Measurements from ENCODE around the gene ATXN7L3B. TPM values are rescaled to one million over a fixed set of nuclear protein-coding genes. Genes with fewer than 3 reads are reported as not detected.

The ATXN7L3B gene
- total RNA-seq, 1 donor from 2014 or later, result 48.4 TPM

GRCh38 chr12:74563927-74564326 lies 26.3 kb downstream of the ATXN7L3B start:
- Mint-ChIP-seq H3K27me3 (ENCODE audit: unreplicated experiment) (no peaks in the 10 kb centered on the region), H3K36me3 (ENCODE audit: low read depth, unreplicated experiment) (no peaks in the 10 kb centered on the region), H3K4me3 (ENCODE audit: unreplicated experiment) (no peak overlapping the region), H3K27ac (ENCODE audit: unreplicated experiment) (no peak overlapping the region), H3K4me1 (ENCODE audit: unreplicated experiment) (no peaks in the 10 kb centered on the region), H3K9me3 (ENCODE audit: unreplicated experiment) (no peaks in the 10 kb centered on the region)
- no peak for TF ChIP-seq CTCF (IDR thresholded peaks at IDR 0.05; ENCODE audit: unreplicated experiment)
- no peak for DNase-seq (ENCODE audit: low spot score)

GRCh38 chr12:74578486-74578885 lies 40.9 kb downstream of the ATXN7L3B start:
- no peak for DNase-seq (ENCODE audit: low spot score)
- Mint-ChIP-seq H3K27me3 (ENCODE audit: unreplicated experiment) (no peaks in the 10 kb centered on the region), H3K27ac (ENCODE audit: unreplicated experiment) (no peak overlapping the region), H3K36me3 (ENCODE audit: low read depth, unreplicated experiment) (no peaks in the 10 kb centered on the region), H3K9me3 (ENCODE audit: unreplicated experiment) (no peaks in the 10 kb centered on the region), H3K4me1 (ENCODE audit: unreplicated experiment) (peaks cover 3% of the 10 kb centered on the region), H3K4me3 (ENCODE audit: unreplicated experiment) (no peak overlapping the region)
- no peak for TF ChIP-seq CTCF (IDR thresholded peaks at IDR 0.05; ENCODE audit: unreplicated experiment)

- no peak for DNase-seq (ENCODE audit: low spot score)
- no peak for TF ChIP-seq CTCF (IDR thresholded peaks at IDR 0.05; ENCODE audit: unreplicated experiment)
- Mint-ChIP-seq H3K27me3 (ENCODE audit: unreplicated experiment) (no peaks in the 10 kb centered on the region), H3K27ac (ENCODE audit: unreplicated experiment) (no peak overlapping the region), H3K4me3 (ENCODE audit: unreplicated experiment) (no peak overlapping the region), H3K9me3 (ENCODE audit: unreplicated experiment) (no peaks in the 10 kb centered on the region), H3K36me3 (ENCODE audit: low read depth, unreplicated experiment) (no peaks in the 10 kb centered on the region), H3K4me1 (ENCODE audit: unreplicated experiment) (peaks cover 3% of the 10 kb centered on the region)
Measured at GRCh38 chr12:74579446-74579845, 41.8 kb downstream of the ATXN7L3B start.

- H3K27me3 Mint-ChIP-seq (ENCODE audit: unreplicated experiment), result no peaks in the 10 kb centered on the region
- no peaks in the 10 kb centered on the region for H3K36me3 Mint-ChIP-seq (ENCODE audit: low read depth, unreplicated experiment)
- no peak for DNase-seq (ENCODE audit: low spot score)
- H3K4me3 Mint-ChIP-seq (ENCODE audit: unreplicated experiment), result no peak overlapping the region
- TF ChIP-seq CTCF (IDR thresholded peaks at IDR 0.05; ENCODE audit: unreplicated experiment), result no peak
- H3K9me3 Mint-ChIP-seq (ENCODE audit: unreplicated experiment), result no peaks in the 10 kb centered on the region
- H3K4me1 Mint-ChIP-seq (ENCODE audit: unreplicated experiment), result peaks cover 3% of the 10 kb centered on the region
- H3K27ac Mint-ChIP-seq (ENCODE audit: unreplicated experiment), result no peak overlapping the region
Measured at GRCh38 chr12:74579981-74580380, 42.3 kb downstream of the ATXN7L3B start.

- no peaks in the 10 kb centered on the region for H3K9me3 Mint-ChIP-seq (ENCODE audit: unreplicated experiment)
- peaks cover 7% of the 10 kb centered on the region for H3K4me1 Mint-ChIP-seq (ENCODE audit: unreplicated experiment)
- DNase-seq (ENCODE audit: low spot score), result no peak
- no peak overlapping the region for H3K27ac Mint-ChIP-seq (ENCODE audit: unreplicated experiment)
- H3K36me3 Mint-ChIP-seq (ENCODE audit: low read depth, unreplicated experiment), result no peaks in the 10 kb centered on the region
- no peak for TF ChIP-seq CTCF (IDR thresholded peaks at IDR 0.05; ENCODE audit: unreplicated experiment)
- H3K27me3 Mint-ChIP-seq (ENCODE audit: unreplicated experiment), result no peaks in the 10 kb centered on the region
- H3K4me3 Mint-ChIP-seq (ENCODE audit: unreplicated experiment), result no peak overlapping the region
Measured at GRCh38 chr12:74581439-74581838, 43.8 kb downstream of the ATXN7L3B start.

All from endothelial cell (in vitro differentiated cells).